ENCODE results near the gene ZFYVE9. TPM values are rescaled to one million over a fixed set of nuclear protein-coding genes. Genes with fewer than 3 reads are reported as not detected.

ZFYVE9 gene
- total RNA-seq, 1 experiment from 2014 or later = 28.4 TPM

DNA sequence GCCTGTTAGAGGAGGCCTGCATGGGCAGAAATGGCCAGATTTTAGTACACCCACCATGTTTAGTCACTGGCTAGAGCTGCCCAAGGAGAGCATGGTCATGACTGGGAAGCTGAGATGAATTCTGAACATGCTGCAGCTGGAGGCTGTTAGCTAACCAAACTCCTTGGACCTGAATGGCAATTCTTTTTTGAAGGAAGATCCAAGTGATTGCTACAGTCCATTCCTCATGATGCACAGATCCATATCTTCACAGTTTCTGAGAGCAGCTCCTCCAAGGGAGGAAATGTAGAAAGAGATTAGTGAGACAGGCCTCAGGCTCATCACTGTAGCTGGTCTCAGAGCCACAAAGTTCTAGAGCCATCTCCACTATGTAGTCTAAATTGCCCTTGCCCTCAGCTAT lies 11.1 kb downstream of the ZFYVE9 start:
- H3K4me1 Mint-ChIP-seq = peaks cover 0 to 5% of the 10 kb centered on the region in 2 experiments; a peak in 1 of 4 replicates
- no peak overlapping the region for H3K4me2 ChIP-seq (ENCODE audit: insufficient read depth, insufficient read length, low read length)
- H2AFZ ChIP-seq (ENCODE audit: low read length) = no peak overlapping the region
- H4K20me1 ChIP-seq (ENCODE audit: control insufficient read depth, insufficient read depth, insufficient read length) = no peaks in the 10 kb centered on the region
- no peak overlapping the region for H2AK5ac ChIP-seq (ENCODE audit: insufficient read length, low read length)
- no peak overlapping the region for H4K5ac ChIP-seq (ENCODE audit: insufficient read length, low read depth, low read length)
- H3K79me2 ChIP-seq (ENCODE audit: insufficient read depth, low read length) = no peaks in the 10 kb centered on the region; the same call in 1 of the 2 replicates
- no peak overlapping the region for H3K4me3 Mint-ChIP-seq
- TF ChIP-seq, protein P1, sequence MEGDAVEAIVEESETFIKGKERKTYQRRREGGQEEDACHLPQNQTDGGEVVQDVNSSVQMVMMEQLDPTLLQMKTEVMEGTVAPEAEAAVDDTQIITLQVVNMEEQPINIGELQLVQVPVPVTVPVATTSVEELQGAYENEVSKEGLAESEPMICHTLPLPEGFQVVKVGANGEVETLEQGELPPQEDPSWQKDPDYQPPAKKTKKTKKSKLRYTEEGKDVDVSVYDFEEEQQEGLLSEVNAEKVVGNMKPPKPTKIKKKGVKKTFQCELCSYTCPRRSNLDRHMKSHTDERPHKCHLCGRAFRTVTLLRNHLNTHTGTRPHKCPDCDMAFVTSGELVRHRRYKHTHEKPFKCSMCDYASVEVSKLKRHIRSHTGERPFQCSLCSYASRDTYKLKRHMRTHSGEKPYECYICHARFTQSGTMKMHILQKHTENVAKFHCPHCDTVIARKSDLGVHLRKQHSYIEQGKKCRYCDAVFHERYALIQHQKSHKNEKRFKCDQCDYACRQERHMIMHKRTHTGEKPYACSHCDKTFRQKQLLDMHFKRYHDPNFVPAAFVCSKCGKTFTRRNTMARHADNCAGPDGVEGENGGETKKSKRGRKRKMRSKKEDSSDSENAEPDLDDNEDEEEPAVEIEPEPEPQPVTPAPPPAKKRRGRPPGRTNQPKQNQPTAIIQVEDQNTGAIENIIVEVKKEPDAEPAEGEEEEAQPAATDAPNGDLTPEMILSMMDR (conservative IDR thresholded peaks at IDR 0.05) = no peak
- H2BK5ac ChIP-seq (ENCODE audit: insufficient read length, low read length) = no peak overlapping the region
- H3K14ac ChIP-seq (ENCODE audit: insufficient read depth, low read length) = no peak overlapping the region
- H3T11ph ChIP-seq (ENCODE audit: low read length) = no peak overlapping the region
- H3K23ac ChIP-seq (ENCODE audit: insufficient read length, low read depth, low read length) = no peak overlapping the region
- no peaks in the 10 kb centered on the region for H3K27me3 ChIP-seq (ENCODE audit: insufficient read depth, low read length)
- H3K4me1 ChIP-seq (ENCODE audit: insufficient read depth, low read length) = no peaks in the 10 kb centered on the region
- peaks cover 6 to 7% (median 6%) of the 10 kb centered on the region in 3 experiments for H3K36me3 Mint-ChIP-seq (ENCODE audit: insufficient read depth in 1 of 3, low read depth in 3 of 3)
- no peak overlapping the region for H4K91ac ChIP-seq (ENCODE audit: insufficient read length, low read depth, low read length)
- no peak overlapping the region for H2BK20ac ChIP-seq (ENCODE audit: low read depth, low read length, poor library complexity, severe bottlenecking)
- H3K27ac Mint-ChIP-seq = no peak overlapping the region
- no peak overlapping the region for H3K27ac ChIP-seq (ENCODE audit: insufficient read length, low read depth, low read length)
- H3K56ac ChIP-seq (ENCODE audit: insufficient read length, low read depth, low read length) = no peak overlapping the region
- no peak overlapping the region for H2BK15ac ChIP-seq (ENCODE audit: low read depth, low read length)
- H4K8ac ChIP-seq (replicated peaks; ENCODE audit: insufficient read length, low read depth, low read length) = no peak overlapping the region
- peaks cover 2% of the 10 kb centered on the region for H3K79me1 ChIP-seq (ENCODE audit: insufficient read depth, low read depth, low read length, poor library complexity, severe bottlenecking)
- H3K23me2 ChIP-seq (ENCODE audit: insufficient read length, low read depth, low read length, poor library complexity, severe bottlenecking) = no peaks in the 10 kb centered on the region
- H3K9me3 ChIP-seq (ENCODE audit: control insufficient read depth, low read depth, low read length) = peaks cover 6% of the 10 kb centered on the region
- no peak overlapping the region for H2BK120ac ChIP-seq (ENCODE audit: low read depth, low read length, poor library complexity, severe bottlenecking)
- H3K4ac ChIP-seq (ENCODE audit: low read depth, low read length) = no peak overlapping the region
- H3K27me3 Mint-ChIP-seq (ENCODE audit: low read depth) = peaks cover 1% of the 10 kb centered on the region; the same call in 1 of the 2 replicates
- H2BK12ac ChIP-seq (ENCODE audit: insufficient read length, low read depth, low read length) = no peak overlapping the region
- H3K9me3 Mint-ChIP-seq = peaks cover 7 to 9% of the 10 kb centered on the region in 2 experiments
- no peak overlapping the region for H3K18ac ChIP-seq (ENCODE audit: insufficient read length, low read depth, low read length)
- DNase-seq = no peak
- no peak overlapping the region for H3K9ac ChIP-seq (ENCODE audit: extremely low read depth, insufficient read length, low read length)
